Stimulated activated CD8-positive, alpha-beta memory T cell treated with anti-CD3 and anti-CD28 coated beads, Interleukin-12 subunit alpha, Interleukin-12 subunit beta, amount 100 ng/mL, for 24 hours (primary cell): ENCODE data around the gene NAA20.

Experiments
- DNase-seq: peaks from one replicate; pipeline ENCODE4 v3.0.0-alpha.2; 2020; ENCODE audit errors: extremely low read depth

The NAA20 gene

GRCh38 chr20:20018366-20018765 is 1.2 kb downstream of the NAA20 start:
- no peak for DNase-seq

DNA sequence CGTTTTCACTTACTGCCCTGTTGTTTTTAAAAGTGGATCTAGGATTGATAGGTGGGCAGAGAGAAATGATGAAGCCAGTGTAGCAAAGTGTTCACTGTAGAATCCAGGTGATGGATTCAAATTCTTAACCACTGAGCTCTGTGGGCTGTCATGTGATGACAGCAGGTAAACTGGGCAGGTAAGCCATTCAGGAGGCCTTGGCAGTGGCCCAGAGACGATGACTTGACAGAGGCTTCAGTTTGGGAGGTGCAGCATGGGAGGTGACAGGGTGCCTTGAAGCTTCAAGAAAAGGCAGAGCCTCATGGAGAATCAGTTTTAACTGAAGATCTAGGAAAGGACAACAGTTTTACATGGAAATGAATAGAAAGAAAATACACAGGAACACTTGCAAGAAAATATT is 2.0 kb downstream of the NAA20 start:
- DNase-seq: no peak

GRCh38 chr20:20020908-20021307 is 3.7 kb downstream of the NAA20 start:
- DNase-seq: no peak

DNA sequence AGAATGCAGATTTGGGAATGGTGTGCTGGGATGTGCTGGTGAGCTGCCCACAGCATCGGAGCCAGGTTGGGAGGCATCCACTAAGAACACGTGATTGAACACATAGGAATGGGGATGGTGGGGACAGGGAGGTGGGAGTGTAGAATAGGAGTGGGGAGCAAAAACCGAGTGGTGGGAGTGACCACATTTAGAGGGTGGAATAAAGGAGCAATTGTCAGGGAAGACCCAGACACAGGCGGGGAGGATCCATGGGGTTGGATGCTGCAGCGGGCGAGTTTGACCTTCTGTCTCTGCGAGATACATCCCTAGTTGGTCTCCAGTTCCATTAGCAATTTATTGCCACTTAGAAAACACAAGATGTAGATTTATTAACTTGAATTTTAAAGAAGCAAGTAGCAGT is 4.7 kb downstream of the NAA20 start:
- DNase-seq: no peak

GRCh38 chr20:20022498-20022897 is 5.3 kb downstream of the NAA20 start:
- DNase-seq: no peak

GRCh38 chr20:20023395-20023794 is 6.2 kb downstream of the NAA20 start:
- DNase-seq: no peak

- no peak for DNase-seq
These were observed 7.8 kb downstream of the NAA20 start for GRCh38 chr20:20024942-20025341.

- DNase-seq: no peak
These were observed 10.1 kb downstream of the NAA20 start for GRCh38 chr20:20027284-20027683.

DNA sequence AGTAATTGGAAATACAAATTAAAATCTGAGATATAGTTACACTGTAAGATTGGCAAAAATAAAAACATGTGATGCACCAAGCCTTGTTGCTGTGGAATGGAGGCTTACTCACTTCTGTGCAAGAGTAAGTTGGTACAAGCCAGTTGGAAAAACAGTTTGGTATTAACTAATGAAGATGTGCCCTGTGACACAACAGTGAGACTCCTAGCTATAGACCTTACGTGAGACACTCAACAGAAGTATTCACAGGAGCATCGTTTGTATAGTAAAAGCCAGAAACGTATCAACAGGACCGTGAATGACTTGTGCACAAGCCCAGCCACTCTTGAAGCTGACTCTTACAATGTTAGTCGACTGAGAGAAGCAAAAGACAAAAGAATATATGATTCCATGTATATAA is 14.6 kb downstream of the NAA20 start:
- no peak for DNase-seq

- no peak for DNase-seq
These were observed 17.3 kb downstream of the NAA20 start for GRCh38 chr20:20034486-20034885.

DNA sequence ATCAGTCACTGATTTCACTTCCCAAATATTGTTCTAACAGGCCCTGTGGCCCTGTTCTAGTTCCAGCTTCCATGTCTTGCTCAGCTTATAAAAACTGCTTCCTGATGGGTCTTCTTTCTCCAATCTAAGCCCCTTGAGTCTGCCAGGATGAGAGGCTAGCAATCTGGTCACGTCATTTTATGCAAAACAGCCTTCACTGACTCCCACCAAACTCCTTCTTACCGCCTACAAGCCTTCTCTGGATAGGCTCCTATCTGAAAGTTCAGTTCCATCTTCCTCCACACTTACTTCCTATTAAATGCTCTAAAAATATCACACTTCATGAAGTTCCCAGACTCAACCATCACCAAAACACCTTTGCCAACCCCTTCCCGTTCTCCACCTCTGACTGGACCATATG is 19.6 kb downstream of the NAA20 start:
- DNase-seq: no peak

GRCh38 chr20:20037960-20038359 is 20.8 kb downstream of the NAA20 start:
- DNase-seq: no peak

GRCh38 chr20:20038586-20038985 is 21.4 kb downstream of the NAA20 start:
- DNase-seq: no peak

DNA sequence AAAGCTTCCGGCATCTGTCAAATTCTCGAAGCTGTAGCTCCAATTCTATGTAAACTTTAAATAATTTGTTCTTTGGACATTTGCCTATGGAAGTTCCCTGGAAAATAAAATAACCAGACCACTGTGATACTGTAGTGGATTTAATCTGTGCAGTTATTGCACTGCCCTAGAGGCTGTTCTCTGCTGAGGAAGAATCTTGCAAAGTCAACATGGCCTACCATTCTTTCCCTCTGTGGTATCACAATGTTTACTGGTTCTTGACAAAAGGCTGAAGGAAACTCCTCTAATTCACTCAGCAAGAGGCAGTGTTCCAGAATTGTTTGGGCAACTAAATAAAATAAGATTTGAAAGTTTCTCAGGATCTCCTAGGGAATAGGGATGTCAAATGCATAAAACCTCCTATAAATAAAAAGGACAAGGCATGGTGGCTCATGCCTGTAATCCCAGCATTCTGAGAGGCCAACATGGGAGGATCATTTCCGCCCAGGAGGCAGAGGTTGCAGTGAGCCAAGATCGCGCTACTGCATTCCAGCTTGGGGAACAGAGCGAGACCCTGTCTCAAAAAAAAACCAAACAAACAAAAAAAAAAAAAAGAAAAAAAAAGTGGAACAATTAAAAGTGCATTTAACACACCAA is 22.7 kb downstream of the NAA20 start:
- no peak for DNase-seq

DNA sequence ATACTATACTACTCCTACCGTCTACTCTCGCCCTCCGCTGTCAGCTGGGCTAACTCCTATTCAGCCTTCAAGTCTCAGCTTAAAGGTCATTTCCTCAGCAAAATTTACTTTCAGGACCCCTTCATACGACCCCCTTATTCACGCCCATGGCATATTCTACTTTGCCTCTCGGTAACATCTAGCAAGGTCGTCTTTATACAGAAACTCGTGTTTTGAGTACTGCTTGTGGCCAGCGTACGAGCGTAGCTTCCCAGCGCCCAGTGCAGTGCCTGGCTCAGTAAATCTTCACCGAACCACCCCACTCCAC is 34.6 kb downstream of the NAA20 start:
- DNase-seq: no peak

DNA sequence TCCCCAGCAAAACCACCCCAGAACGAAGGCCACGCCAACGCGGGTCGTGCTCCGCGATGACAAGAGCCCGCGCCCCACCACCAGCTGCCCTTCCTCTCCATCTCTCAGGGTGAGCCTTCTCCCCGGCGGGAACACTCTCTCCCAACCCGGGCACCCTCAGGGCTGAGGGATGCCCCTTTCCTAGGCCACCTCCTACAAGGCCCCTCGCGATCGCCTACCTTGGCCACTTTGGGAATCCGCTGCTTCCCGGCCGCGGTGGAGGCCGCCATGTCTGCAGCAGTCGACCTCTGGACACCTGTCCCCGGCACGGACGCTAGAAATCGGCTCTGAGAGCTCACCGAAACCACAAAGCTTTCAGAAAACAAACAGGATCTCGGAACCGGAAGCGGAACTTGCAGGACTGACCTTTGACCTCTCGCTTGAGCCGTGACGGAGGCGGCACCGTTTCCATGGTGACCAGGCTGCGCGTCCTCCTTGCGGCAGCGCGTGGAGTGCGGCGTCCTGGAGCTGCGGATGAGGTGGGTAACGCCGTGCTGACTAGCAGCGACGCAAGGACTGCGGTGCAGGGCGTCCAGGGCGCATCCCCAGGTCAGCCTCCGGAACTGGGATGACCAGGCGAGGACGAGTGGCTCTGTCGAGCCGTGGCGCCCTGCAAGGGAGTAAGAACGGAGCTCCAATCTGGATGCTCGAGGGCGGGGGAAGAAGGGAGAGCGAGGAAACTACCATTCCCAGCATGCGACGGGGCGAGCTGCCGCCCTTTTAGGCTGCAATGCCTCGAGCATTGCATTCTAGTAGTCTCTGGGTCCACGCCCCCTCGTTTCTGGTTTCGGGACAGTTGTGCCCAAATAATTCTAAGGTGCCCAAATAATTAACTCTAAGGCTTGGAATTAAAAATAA is 35.2 kb downstream of the NAA20 start, which contains the start of the genes CFAP61 and CRNKL1:
TSS of gene CFAP61 (plus strand) at position 459 of the 897 bp plus-strand sequence. CDS start 4,122 bp downstream, outside the sequence.
TSS of gene CRNKL1 (minus strand) at position 393 of the 897 bp plus-strand sequence. CDS start at position 269, 124 bp downstream.
- peak; percentile 93 for DNase-seq

GRCh38 chr20:20060234-20060998 is 43.3 kb downstream of the NAA20 start:
- no peak for DNase-seq

DNA sequence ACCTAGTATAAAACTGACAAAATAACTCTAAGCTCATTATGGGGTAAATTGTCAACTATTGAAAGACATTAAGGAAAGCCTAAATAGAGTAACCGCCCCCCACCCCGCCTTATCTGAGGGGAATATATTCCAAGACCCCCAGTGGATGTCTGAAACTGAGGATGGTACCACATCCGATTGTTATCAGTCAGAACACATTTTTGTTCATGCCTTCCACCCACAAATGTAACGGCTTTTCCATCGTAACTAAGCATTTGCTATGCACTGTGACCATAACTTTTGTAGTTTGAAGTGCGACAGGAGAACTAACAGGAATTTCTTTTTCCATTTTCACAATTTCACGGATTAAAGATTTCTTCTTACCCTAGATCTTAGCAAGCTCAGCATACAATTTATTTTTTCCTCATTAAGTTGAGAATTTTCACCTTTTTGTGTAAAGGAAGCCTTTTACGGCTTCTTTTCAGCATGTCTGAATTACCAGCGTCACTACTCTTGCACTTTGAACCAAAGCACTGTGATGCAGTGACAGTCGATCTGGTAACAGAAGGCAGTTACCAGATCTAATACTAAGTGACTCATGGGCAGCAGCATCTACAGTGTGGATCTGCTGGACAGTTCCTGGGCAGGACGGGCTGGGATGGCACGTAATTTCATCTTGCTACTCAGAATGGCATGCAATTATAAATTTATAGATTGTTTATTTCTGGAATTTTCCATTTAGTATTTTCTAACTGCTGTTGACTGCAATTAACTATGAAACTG is 47.0 kb downstream of the NAA20 start:
- DNase-seq: no peak

- no peak for DNase-seq
These were observed 48.2 kb downstream of the NAA20 start for GRCh38 chr20:20065361-20065760.

DNA sequence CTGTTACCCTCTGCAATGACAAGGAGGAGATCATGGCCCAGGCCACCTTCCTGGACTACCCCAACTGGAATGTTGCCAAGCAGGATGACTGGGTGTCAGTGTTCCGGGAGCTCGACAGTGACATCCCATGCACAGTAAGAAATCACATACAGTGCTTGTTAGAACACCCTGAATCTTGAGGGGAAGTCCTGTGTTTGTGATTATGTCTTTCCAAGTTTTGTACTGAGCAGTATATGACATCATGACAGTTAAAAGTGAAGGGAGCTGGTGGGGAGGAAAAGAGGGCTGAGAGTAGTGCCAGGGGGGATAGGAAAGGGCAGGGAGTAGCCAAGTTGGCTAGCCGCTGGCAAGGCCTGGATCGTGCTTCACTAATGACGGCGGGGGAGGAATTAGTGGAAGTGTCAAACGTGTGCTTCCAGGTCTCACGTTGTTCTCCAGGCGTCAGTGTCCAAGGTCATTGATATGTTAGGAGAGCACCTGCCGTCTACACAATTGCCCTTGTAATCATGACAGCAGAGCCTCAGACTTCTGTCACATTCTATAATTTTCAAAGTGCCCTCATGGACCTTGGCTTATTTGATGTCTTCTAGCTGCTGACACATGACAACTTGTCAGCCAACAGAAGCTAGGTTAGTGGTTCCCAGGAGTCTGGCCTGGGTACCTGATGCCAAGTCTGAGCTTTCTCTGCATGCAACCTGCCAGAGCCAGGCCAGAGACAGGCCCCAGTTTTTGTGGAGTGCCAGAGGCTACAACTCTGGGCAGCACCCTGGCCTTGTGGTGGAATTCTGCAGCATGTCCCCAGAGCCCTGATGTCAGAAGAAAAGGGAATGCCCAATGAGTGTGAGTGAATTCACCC is 53.9 kb downstream of the NAA20 start:
- DNase-seq: no peak
